ENCODE measurements around the gene TDRD7. TPM values are rescaled to one million over a fixed set of nuclear protein-coding genes. Genes with fewer than 3 reads are reported as not detected.

Gene TDRD7
- total and polyA plus RNA-seq, 2 of the 8 experiments (the other 6 are each of a cell fraction or from before 2014, with no cell fraction given), result 1.2 to 2.3 TPM

GRCh38 chr9:97364769-97365490, 47.0 kb upstream of the TDRD7 start (continued):
- TF ChIP-seq MAX (IDR thresholded peaks at IDR 0.05), result no peak
- TF ChIP-seq TAF7 (optimal IDR thresholded peaks at IDR 0.05; ENCODE audit: borderline replicate concordance, low read depth, low read length), result no peak
- no peak for TF ChIP-seq TCF12 (IDR thresholded peaks at IDR 0.05; ENCODE audit: low read depth, low read length)
- TF ChIP-seq MAFK (IDR thresholded peaks at IDR 0.05; ENCODE audit: low read depth, low read length), result no peak
- no peak for TF ChIP-seq ZNF274 (IDR thresholded peaks at IDR 0.05; ENCODE audit: borderline replicate concordance, extremely low read depth, low read length)

Measured in H1 (cell line).